ENCODE data around the gene MRPL46. TPM values are rescaled to one million over a fixed set of nuclear protein-coding genes. Genes with fewer than 3 reads are reported as not detected.

The MRPL46 gene
- total and polyA plus RNA-seq, 7 experiments from 2014 or later, result 9.2 to 74.3 (median 29.5) TPM

GRCh38 chr15:88509321-88509720, 42.1 kb upstream of the MRPL46 start:
- POLR2A ChIA-PET, result interaction anchor here (0.5 kb wide), 1 partner anchor 983 kb away, joined by 4 read pairs; no protein-coding TSS in a partner anchor
- intact Hi-C loops (cut with micrococcal nuclease), result loop anchor here in 1 of 2 donors (10.0 kb wide), 1 partner anchor 55 kb away; no protein-coding TSS in a partner anchor
- peaks cover 0 to 63% (median 6%) of the 10 kb centered on the region in 3 experiments for H3K36me3 ChIP-seq (ENCODE audit: control insufficient read depth in 2 of 3, insufficient read depth in 3 of 3, low read length in 3 of 3)
- H3K9me3 ChIP-seq (ENCODE audit: control insufficient read depth in 2 of 3, low read length in 3 of 3), result no peaks in the 10 kb centered on the region
- H3K27me3 ChIP-seq (ENCODE audit: control insufficient read depth in 2 of 2, insufficient read depth in 2 of 2, low read length in 2 of 2), result no peaks in the 10 kb centered on the region
- Mint-ChIP-seq H3K4me1 (no peaks in the 10 kb centered on the region), H3K4me3 (no peak overlapping the region), H3K27me3 (no peaks in the 10 kb centered on the region), H3K27ac (peak overlapping the region in 1 of 9 donors; percentile 42), H3K9me3 (no peaks in the 10 kb centered on the region), H3K36me3 (peaks cover 8 to 77% (median 44%) of the 10 kb centered on the region in 5 donors)
- CTCF ChIA-PET, result no interaction called here
- ATAC-seq (no peak), DNase-seq (no peak)
- no peaks in the 10 kb centered on the region for H3K4me1 ChIP-seq (ENCODE audit: control insufficient read depth in 2 of 2, insufficient read depth in 2 of 2, low read length in 2 of 2)
- no peak overlapping the region for H3K27ac ChIP-seq (ENCODE audit: low read depth, low read length)
- H3K4me3 ChIP-seq (ENCODE audit: low read length), result no peak overlapping the region

- H3K9me3 ChIP-seq (ENCODE audit: control insufficient read depth in 2 of 3, low read length in 3 of 3), result no peaks in the 10 kb centered on the region
- POLR2A ChIA-PET, result interaction anchor here (0.9 kb wide), 1 partner anchor 118 kb away, joined by 3 read pairs; no protein-coding TSS in a partner anchor
- Mint-ChIP-seq H3K27me3 (no peaks in the 10 kb centered on the region), H3K4me1 (no peaks in the 10 kb centered on the region), H3K27ac (no peak overlapping the region), H3K4me3 (no peak overlapping the region), H3K9me3 (no peaks in the 10 kb centered on the region), H3K36me3 (peaks cover 8 to 74% (median 34%) of the 10 kb centered on the region in 5 donors)
- no peak for ATAC-seq
- intact Hi-C loops (cut with micrococcal nuclease), result loop anchor here in 1 of 2 donors (10.0 kb wide), 1 partner anchor 58 kb away; no protein-coding TSS in a partner anchor
- no peaks in the 10 kb centered on the region for H3K27me3 ChIP-seq (ENCODE audit: control insufficient read depth in 2 of 2, insufficient read depth in 2 of 2, low read length in 2 of 2)
- no peak overlapping the region for H3K27ac ChIP-seq (ENCODE audit: low read depth, low read length)
- no peak for DNase-seq
- peaks cover 0 to 51% (median 6%) of the 10 kb centered on the region in 3 experiments for H3K36me3 ChIP-seq (ENCODE audit: control insufficient read depth in 2 of 3, insufficient read depth in 3 of 3, low read length in 3 of 3)
- no peak overlapping the region for H3K4me3 ChIP-seq (ENCODE audit: low read length)
- CTCF ChIA-PET, result no interaction called here
- no peaks in the 10 kb centered on the region for H3K4me1 ChIP-seq (ENCODE audit: control insufficient read depth in 2 of 2, insufficient read depth in 2 of 2, low read length in 2 of 2)
Observed at GRCh38 chr15:88506628-88507027, 39.4 kb upstream of the MRPL46 start.

DNA sequence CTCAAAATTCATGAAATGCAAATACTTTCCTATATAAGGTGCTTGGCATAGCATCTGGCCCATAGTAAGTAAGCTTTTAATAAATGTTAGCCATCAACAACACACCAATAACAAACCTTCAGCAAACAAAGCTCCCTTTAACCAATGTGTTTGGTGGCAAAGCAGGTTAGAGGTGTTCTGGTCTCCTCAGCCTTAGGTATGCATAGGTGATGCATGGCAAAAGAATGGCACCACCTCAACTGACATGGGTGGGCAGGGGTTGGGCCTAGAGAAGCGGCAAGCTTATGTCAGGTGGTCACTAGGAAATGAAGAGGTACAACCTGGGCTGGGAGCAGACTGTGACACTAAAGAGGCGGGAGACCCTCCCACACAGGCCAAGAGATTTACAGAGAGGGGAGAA, 38.5 kb upstream of the MRPL46 start:
- no peak overlapping the region for H3K27ac ChIP-seq (ENCODE audit: low read depth, low read length)
- Mint-ChIP-seq H3K4me1 (no peaks in the 10 kb centered on the region), H3K27ac (no peak overlapping the region), H3K4me3 (no peak overlapping the region), H3K27me3 (no peaks in the 10 kb centered on the region), H3K9me3 (no peaks in the 10 kb centered on the region), H3K36me3 (peaks cover 2 to 66% (median 27%) of the 10 kb centered on the region in 5 donors)
- H3K9me3 ChIP-seq (ENCODE audit: control insufficient read depth in 2 of 3, low read length in 3 of 3), result no peaks in the 10 kb centered on the region
- ChIA-PET POLR2A (no interaction called here), CTCF (no interaction called here)
- H3K36me3 ChIP-seq (ENCODE audit: control insufficient read depth in 2 of 3, insufficient read depth in 3 of 3, low read length in 3 of 3), result peaks cover 0 to 42% (median 0%) of the 10 kb centered on the region in 3 experiments
- intact Hi-C loops (cut with micrococcal nuclease), result loop anchor here in 1 of 2 donors (10.0 kb wide), 1 partner anchor 59 kb away; no protein-coding TSS in a partner anchor
- H3K4me1 ChIP-seq (ENCODE audit: control insufficient read depth in 2 of 2, insufficient read depth in 2 of 2, low read length in 2 of 2), result no peaks in the 10 kb centered on the region
- no peak overlapping the region for H3K4me3 ChIP-seq (ENCODE audit: low read length)
- DNase-seq (no peak), ATAC-seq (no peak)
- no peaks in the 10 kb centered on the region for H3K27me3 ChIP-seq (ENCODE audit: control insufficient read depth in 2 of 2, insufficient read depth in 2 of 2, low read length in 2 of 2)

DNA sequence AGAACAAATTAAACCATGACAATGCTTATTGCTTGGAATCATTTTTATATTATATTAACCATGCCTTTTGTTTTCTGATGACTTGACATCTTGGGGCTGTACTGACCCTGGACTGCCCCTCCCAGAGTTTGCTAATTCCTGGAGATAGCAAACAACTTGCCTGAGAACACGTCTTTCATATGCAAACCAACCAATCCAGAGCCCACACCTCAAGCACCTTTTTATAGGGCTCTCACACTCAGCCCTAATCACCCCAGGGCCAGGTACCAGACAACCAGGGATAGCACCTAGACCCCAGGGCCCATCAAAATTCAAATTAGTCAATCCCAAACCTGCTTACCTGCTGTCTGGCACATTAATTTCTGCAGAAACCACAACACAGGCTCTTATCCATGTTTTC, 37.3 kb upstream of the MRPL46 start:
- Mint-ChIP-seq H3K27ac (no peak overlapping the region), H3K4me3 (no peak overlapping the region), H3K9me3 (no peaks in the 10 kb centered on the region), H3K27me3 (no peaks in the 10 kb centered on the region), H3K36me3 (peaks cover 0 to 56% (median 19%) of the 10 kb centered on the region in 5 donors), H3K4me1 (no peaks in the 10 kb centered on the region)
- H3K4me3 ChIP-seq (ENCODE audit: low read length), result no peak overlapping the region
- CTCF ChIA-PET, result no interaction called here
- H3K36me3 ChIP-seq (ENCODE audit: control insufficient read depth in 2 of 3, insufficient read depth in 3 of 3, low read length in 3 of 3), result peaks cover 0 to 29% (median 0%) of the 10 kb centered on the region in 3 experiments
- intact Hi-C loops (cut with micrococcal nuclease), result loop anchor here in 1 of 2 donors (10.0 kb wide), 1 partner anchor 60 kb away; no protein-coding TSS in a partner anchor
- POLR2A ChIA-PET, result no interaction called here
- DNase-seq (no peak), ATAC-seq (no peak)
- H3K27ac ChIP-seq (ENCODE audit: low read depth, low read length), result no peak overlapping the region
- no peaks in the 10 kb centered on the region for H3K27me3 ChIP-seq (ENCODE audit: control insufficient read depth in 2 of 2, insufficient read depth in 2 of 2, low read length in 2 of 2)
- no peaks in the 10 kb centered on the region for H3K4me1 ChIP-seq (ENCODE audit: control insufficient read depth in 2 of 2, insufficient read depth in 2 of 2, low read length in 2 of 2)
- no peaks in the 10 kb centered on the region for H3K9me3 ChIP-seq (ENCODE audit: control insufficient read depth in 2 of 3, low read length in 3 of 3)

- Mint-ChIP-seq H3K36me3 (peaks cover 0 to 24% (median 6%) of the 10 kb centered on the region in 5 donors), H3K27ac (no peak overlapping the region), H3K27me3 (no peaks in the 10 kb centered on the region), H3K4me3 (no peak overlapping the region), H3K9me3 (no peaks in the 10 kb centered on the region), H3K4me1 (no peaks in the 10 kb centered on the region)
- peaks cover 0 to 18% (median 0%) of the 10 kb centered on the region in 3 experiments for H3K36me3 ChIP-seq (ENCODE audit: control insufficient read depth in 2 of 3, insufficient read depth in 3 of 3, low read length in 3 of 3)
- no peaks in the 10 kb centered on the region for H3K27me3 ChIP-seq (ENCODE audit: control insufficient read depth in 2 of 2, insufficient read depth in 2 of 2, low read length in 2 of 2)
- no peak for DNase-seq
- ChIA-PET POLR2A (no interaction called here), CTCF (no interaction called here)
- intact Hi-C loops (cut with micrococcal nuclease), result no loop called here
- no peak for ATAC-seq
- H3K27ac ChIP-seq (ENCODE audit: low read depth, low read length), result no peak overlapping the region
- H3K9me3 ChIP-seq (ENCODE audit: control insufficient read depth in 2 of 3, low read length in 3 of 3), result no peaks in the 10 kb centered on the region
- H3K4me3 ChIP-seq (ENCODE audit: low read length), result no peak overlapping the region
- no peaks in the 10 kb centered on the region for H3K4me1 ChIP-seq (ENCODE audit: control insufficient read depth in 2 of 2, insufficient read depth in 2 of 2, low read length in 2 of 2)
Observed at GRCh38 chr15:88498996-88499395, 31.8 kb upstream of the MRPL46 start.

- Histone ChIP-seq H3K27me3 (ENCODE audit: control insufficient read depth in 2 of 2, insufficient read depth in 2 of 2, low read length in 2 of 2) (no peaks in the 10 kb centered on the region), H3K4me1 (ENCODE audit: control insufficient read depth in 2 of 2, insufficient read depth in 2 of 2, low read length in 2 of 2) (no peaks in the 10 kb centered on the region), H3K9me3 (ENCODE audit: control insufficient read depth in 2 of 3, low read length in 3 of 3) (no peaks in the 10 kb centered on the region), H3K4me3 (ENCODE audit: low read length) (no peak overlapping the region), H3K27ac (ENCODE audit: low read depth, low read length) (no peak overlapping the region), H3K36me3 (ENCODE audit: control insufficient read depth in 2 of 3, insufficient read depth in 3 of 3, low read length in 3 of 3) (peaks cover 0 to 14% (median 0%) of the 10 kb centered on the region in 3 experiments)
- Mint-ChIP-seq H3K27me3 (no peaks in the 10 kb centered on the region), H3K36me3 (peaks cover 0 to 25% (median 3%) of the 10 kb centered on the region in 5 donors), H3K4me1 (no peaks in the 10 kb centered on the region), H3K9me3 (no peaks in the 10 kb centered on the region), H3K27ac (no peak overlapping the region), H3K4me3 (no peak overlapping the region)
- ATAC-seq (no peak), DNase-seq (no peak)
- intact Hi-C loops (cut with micrococcal nuclease), result no loop called here
- ChIA-PET POLR2A (no interaction called here), CTCF (no interaction called here)
Observed at GRCh38 chr15:88497109-88497765, 30.0 kb upstream of the MRPL46 start.

GRCh38 chr15:88493844-88494243, 26.7 kb upstream of the MRPL46 start:
- Mint-ChIP-seq H3K27ac (no peak overlapping the region), H3K4me3 (no peak overlapping the region), H3K9me3 (no peaks in the 10 kb centered on the region), H3K27me3 (no peaks in the 10 kb centered on the region), H3K4me1 (peaks cover 0 to 6% (median 0%) of the 10 kb centered on the region in 7 donors), H3K36me3 (peaks cover 0 to 20% (median 3%) of the 10 kb centered on the region in 5 donors)
- no peak for ATAC-seq
- intact Hi-C loops (cut with micrococcal nuclease), result no loop called here
- ChIA-PET POLR2A (interaction anchor here (0.6 kb wide), 1 partner anchor 132 kb away, joined by 3 read pairs; no protein-coding TSS in a partner anchor), CTCF (no interaction called here)
- DNase-seq, result no peak
- no peaks in the 10 kb centered on the region for H3K9me3 ChIP-seq (ENCODE audit: control insufficient read depth in 2 of 3, low read length in 3 of 3)
- no peaks in the 10 kb centered on the region for H3K4me1 ChIP-seq (ENCODE audit: control insufficient read depth in 2 of 2, insufficient read depth in 2 of 2, low read length in 2 of 2)
- H3K4me3 ChIP-seq (ENCODE audit: low read length), result no peak overlapping the region
- H3K27me3 ChIP-seq (ENCODE audit: control insufficient read depth in 2 of 2, insufficient read depth in 2 of 2, low read length in 2 of 2), result no peaks in the 10 kb centered on the region
- H3K27ac ChIP-seq (ENCODE audit: low read depth, low read length), result no peak overlapping the region
- H3K36me3 ChIP-seq (ENCODE audit: control insufficient read depth in 2 of 3, insufficient read depth in 3 of 3, low read length in 3 of 3), result peaks cover 0 to 14% (median 0%) of the 10 kb centered on the region in 3 experiments
